Suprapubic skin (tissue), 4 donors: ENCODE results near the gene SMIM14. TPM values are rescaled to one million over a fixed set of nuclear protein-coding genes. Genes with fewer than 3 reads are reported as not detected.
"Not testable (repeated sequence)": the region's sequence is repeated elsewhere in the genome, so short reads cannot be mapped to it uniquely, and the experiment has no call there.

Experiments
- DNase-seq, 2 donors: peaks; one replicate each; pipeline ENCODE4 v3.0.0-alpha.2; 2019; ENCODE audit warnings: low spot score in 2 of 2
- H3K27ac ChIP-seq: fragments of 200-600 bp; sonication (generic); one replicate; pipeline ENCODE4 v1.5.1; 2019
- H3K27me3 ChIP-seq: fragments of 200-600 bp; sonication (generic); one replicate; pipeline ENCODE4 v1.5.1; 2019
- H3K36me3 ChIP-seq: fragments of 200-600 bp; sonication (generic); one replicate; pipeline ENCODE4 v1.5.1; 2019
- H3K4me1 ChIP-seq: fragments of 200-600 bp; sonication (generic); one replicate; pipeline ENCODE4 v1.5.1; 2019
- H3K4me3 ChIP-seq: fragments of 200-600 bp; sonication (generic); one replicate; pipeline ENCODE4 v1.5.1; 2019; ENCODE audit warnings: mild to moderate bottlenecking
- H3K9me3 ChIP-seq: fragments of 200-600 bp; sonication (generic); one replicate; pipeline ENCODE4 v1.5.1; 2019
- EP300 ChIP-seq: sonication (generic); formaldehyde crosslinking; IDR thresholded peaks from one replicate; pipeline ENCODE4 v1.6.1; 2017; ENCODE audit warnings: antibody characterized with exemption
- POLR2A ChIP-seq, 2 donors: fragments of 450-650 bp; IDR thresholded peaks; one replicate each; pipeline ENCODE4 v1.6.1; 2017; ENCODE audit warnings: antibody characterized with exemption in 2 of 2, mild to moderate bottlenecking in 2 of 2, moderate library complexity in 2 of 2
- POLR2AphosphoS5 ChIP-seq, 3 donors: sonication (generic); formaldehyde crosslinking; IDR thresholded peaks; one replicate each; pipeline ENCODE4 v1.6.1; 2017; ENCODE audit warnings: antibody characterized with exemption in 3 of 3
- WGBS: methylation state at CpG from one replicate; pipeline ENCODE4 v1.1.5; 2018; 5-methylcytosine and 5-hydroxymethylcytosine counted together
- total RNA-seq, 4 donors: library from RNA; depleted of rRNA; stranded (reverse); fragments of >200 nt; gene quantifications; one replicate each; pipeline ENCODE4 v1.1.0, GENCODE V29; 2016
- TF ChIP-seq, protein P1 (sequence below), 2 donors: fragments of 200-600 bp in 1 of 2; fragments of 450-650 bp in 1 of 2; sonication (generic) in 1 of 2; IDR thresholded peaks; one replicate each; pipeline ENCODE4 v1.5.1; 2016 to 2019; ENCODE audit warnings: antibody characterized with exemption in 2 of 2, mild to moderate bottlenecking in 1 of 2, moderate library complexity in 1 of 2

SMIM14 gene
- total RNA-seq, 4 donors from 2014 or later: 20.8 to 65.0 (median 48.9) TPM

DNA sequence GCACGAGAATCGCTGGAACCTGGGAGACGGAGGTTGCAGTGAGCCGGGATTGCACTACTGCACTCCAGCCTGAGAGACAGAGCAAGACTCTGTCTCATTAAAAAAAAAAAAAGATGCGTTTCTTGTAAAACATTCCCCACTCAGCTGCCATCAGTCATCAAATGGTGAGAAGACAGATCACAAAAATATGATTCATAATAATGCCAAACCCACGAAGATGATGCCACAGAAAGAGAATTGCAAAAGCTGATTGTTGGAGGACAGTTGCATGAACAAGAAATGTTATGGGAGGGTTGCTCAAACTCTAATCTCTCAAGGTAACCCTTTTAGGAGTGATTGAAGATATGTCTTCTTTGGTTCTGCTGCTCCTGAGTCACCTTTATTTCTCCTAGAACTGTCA is 21.4 kb upstream of the SMIM14 start:
- DNase-seq: no peak
- no peak overlapping the region for H3K4me3 ChIP-seq
- H3K27ac ChIP-seq: no peak overlapping the region
- TF ChIP-seq POLR2A (IDR thresholded peaks at IDR 0.05) (no peak), EP300 (no peak), POLR2AphosphoS5 (IDR thresholded peaks at IDR 0.05) (no peak)
- TF ChIP-seq, protein P1, sequence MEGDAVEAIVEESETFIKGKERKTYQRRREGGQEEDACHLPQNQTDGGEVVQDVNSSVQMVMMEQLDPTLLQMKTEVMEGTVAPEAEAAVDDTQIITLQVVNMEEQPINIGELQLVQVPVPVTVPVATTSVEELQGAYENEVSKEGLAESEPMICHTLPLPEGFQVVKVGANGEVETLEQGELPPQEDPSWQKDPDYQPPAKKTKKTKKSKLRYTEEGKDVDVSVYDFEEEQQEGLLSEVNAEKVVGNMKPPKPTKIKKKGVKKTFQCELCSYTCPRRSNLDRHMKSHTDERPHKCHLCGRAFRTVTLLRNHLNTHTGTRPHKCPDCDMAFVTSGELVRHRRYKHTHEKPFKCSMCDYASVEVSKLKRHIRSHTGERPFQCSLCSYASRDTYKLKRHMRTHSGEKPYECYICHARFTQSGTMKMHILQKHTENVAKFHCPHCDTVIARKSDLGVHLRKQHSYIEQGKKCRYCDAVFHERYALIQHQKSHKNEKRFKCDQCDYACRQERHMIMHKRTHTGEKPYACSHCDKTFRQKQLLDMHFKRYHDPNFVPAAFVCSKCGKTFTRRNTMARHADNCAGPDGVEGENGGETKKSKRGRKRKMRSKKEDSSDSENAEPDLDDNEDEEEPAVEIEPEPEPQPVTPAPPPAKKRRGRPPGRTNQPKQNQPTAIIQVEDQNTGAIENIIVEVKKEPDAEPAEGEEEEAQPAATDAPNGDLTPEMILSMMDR (IDR thresholded peaks at IDR 0.05): no peak
- H3K9me3 ChIP-seq: no peaks in the 10 kb centered on the region
- no peaks in the 10 kb centered on the region for H3K36me3 ChIP-seq
- H3K27me3 ChIP-seq: no peaks in the 10 kb centered on the region
- WGBS: 79% methylated on average over 6 of the region's 6 CpGs
- H3K4me1 ChIP-seq: peaks cover 4% of the 10 kb centered on the region

DNA sequence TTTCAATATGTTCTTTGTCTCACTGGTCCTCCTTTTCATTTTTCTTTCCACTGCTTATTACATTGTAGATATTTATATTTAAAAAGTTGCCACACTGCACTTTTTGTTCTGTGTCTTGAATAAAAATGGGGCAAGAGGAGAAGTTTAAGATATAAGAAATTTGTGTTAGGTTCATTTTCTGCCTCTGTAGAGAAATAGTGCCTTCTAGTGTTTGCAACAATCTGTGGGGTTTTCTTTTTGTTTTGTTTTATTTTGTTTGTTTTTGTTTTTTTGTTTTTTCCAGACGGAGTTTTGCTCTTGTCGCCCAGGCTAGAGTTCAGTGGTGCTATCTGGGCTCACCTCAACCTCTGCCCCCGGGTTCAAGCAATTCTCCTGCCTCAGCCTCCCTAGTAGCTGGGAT is 20.1 kb upstream of the SMIM14 start:
- Histone ChIP-seq H3K4me3 (no peak overlapping the region), H3K4me1 (peaks cover 5% of the 10 kb centered on the region), H3K9me3 (no peaks in the 10 kb centered on the region), H3K36me3 (no peaks in the 10 kb centered on the region), H3K27ac (no peak overlapping the region), H3K27me3 (no peaks in the 10 kb centered on the region)
- DNase-seq: no peak
- WGBS: 89% methylated on average over 3 of the region's 3 CpGs
- TF ChIP-seq POLR2AphosphoS5 (IDR thresholded peaks at IDR 0.05): no peak
- no peak for TF ChIP-seq EP300

DNA sequence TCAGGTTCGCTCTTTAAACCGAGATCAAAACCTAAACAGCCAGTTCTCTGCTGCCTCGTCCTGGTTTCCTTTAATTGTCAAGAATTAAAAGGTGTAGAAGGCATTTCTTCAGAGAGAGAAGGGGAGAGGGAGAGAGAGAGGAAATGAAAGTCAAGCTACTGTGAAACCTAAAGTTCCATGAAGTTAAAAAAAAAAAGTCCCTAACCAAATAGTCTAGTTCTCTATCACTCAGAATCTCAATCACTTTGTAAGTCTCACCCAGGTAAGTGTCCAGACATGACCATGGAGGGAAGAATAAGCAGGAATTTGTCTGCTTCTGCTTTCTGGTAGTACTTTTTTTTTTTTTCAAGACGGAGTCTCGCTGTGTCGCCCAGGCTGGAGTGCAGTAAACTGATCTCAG is 18.8 kb upstream of the SMIM14 start:
- Histone ChIP-seq H3K4me1 (peaks cover 5% of the 10 kb centered on the region), H3K27me3 (no peaks in the 10 kb centered on the region), H3K4me3 (no peak overlapping the region), H3K27ac (no peak overlapping the region), H3K9me3 (no peaks in the 10 kb centered on the region), H3K36me3 (no peaks in the 10 kb centered on the region)
- 76% methylated on average over 6 of the region's 6 CpGs for WGBS
- DNase-seq: no peak
- TF ChIP-seq POLR2AphosphoS5 (IDR thresholded peaks at IDR 0.05) (no peak), EP300 (no peak), POLR2A (IDR thresholded peaks at IDR 0.05) (no peak)
- TF ChIP-seq, protein P1 (IDR thresholded peaks at IDR 0.05): no peak

DNA sequence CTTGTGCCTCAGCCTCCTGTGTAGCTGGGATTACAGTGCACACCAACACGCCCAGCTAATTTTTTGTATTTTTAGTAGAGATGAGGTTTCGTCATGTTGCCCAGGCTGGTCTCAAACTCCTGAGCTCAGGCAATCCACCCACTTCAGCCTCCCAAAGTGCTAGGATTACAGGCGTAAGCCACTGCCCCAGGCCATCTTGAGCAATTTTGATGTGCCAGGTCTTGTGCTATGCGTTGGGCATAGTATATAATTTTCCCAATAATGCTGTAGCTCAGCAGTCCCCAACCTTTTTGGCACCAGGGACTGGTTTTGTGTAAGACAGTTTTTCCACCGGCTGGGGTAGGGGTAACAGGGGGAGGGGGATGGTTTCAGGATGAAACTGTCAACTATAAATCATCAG is 18.0 kb upstream of the SMIM14 start:
- peak overlapping the region; percentile 50 for H3K27ac ChIP-seq
- H3K27me3 ChIP-seq, H3K4me3 ChIP-seq, H3K4me1 ChIP-seq, H3K9me3 ChIP-seq, H3K36me3 ChIP-seq, DNase-seq: not testable (repeated sequence)
- 64% methylated on average over 5 of the region's 5 CpGs for WGBS

DNA sequence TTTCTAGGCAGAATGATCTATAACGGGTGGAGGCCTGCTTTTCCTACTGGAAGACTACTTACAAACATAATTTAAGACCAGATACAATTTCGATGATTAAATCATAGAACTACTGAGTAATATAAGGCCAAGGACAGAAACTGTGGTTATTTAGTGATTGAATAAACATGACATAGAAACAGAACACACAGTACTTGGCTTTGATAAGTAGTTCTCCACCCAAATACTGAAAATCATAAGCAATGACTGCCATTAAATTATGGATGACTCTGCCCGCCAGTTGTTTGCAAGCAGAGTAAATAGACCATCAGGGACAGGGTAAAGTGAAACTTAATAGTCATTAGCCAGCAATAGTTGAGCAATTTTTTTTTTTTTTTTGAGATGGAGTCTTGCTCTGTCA is 17.2 kb upstream of the SMIM14 start:
- no peaks in the 10 kb centered on the region for H3K36me3 ChIP-seq
- H3K27ac ChIP-seq: peak overlapping the region; percentile 69
- TF ChIP-seq POLR2AphosphoS5 (IDR thresholded peaks at IDR 0.05): peak in 1 of 3 donors; percentile 10
- TF ChIP-seq, protein P1 (IDR thresholded peaks at IDR 0.05): no peak
- DNase-seq: no peak
- no peaks in the 10 kb centered on the region for H3K27me3 ChIP-seq
- WGBS: 43% methylated on average over 3 of the region's 3 CpGs
- H3K9me3 ChIP-seq: no peaks in the 10 kb centered on the region
- peaks cover 5% of the 10 kb centered on the region for H3K4me1 ChIP-seq
- H3K4me3 ChIP-seq: no peak overlapping the region

DNA sequence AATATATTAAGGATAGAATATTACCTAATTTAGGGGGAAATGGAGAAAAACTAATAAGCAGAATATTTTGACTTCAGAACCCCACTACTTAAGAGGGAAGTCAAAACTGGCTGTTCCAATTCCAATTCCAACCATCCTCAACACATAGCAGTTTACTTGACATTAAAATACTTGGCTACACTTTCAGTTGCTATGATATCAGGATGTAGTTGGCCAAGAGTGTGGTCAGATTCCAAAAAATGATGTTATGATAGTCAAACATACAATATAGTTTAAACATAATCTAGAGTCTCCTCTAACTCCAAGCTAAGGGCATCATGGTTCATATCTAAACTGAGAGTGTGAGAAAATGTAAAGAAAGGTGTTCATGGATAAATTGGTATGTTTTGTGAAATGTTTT is 16.5 kb upstream of the SMIM14 start:
- H3K9me3 ChIP-seq: no peaks in the 10 kb centered on the region
- DNase-seq: no peak
- no peak overlapping the region for H3K4me3 ChIP-seq
- no peaks in the 10 kb centered on the region for H3K36me3 ChIP-seq
- H3K4me1 ChIP-seq: peaks cover 5% of the 10 kb centered on the region
- H3K27ac ChIP-seq: peak overlapping the region; percentile 69
- TF ChIP-seq EP300: no peak
- TF ChIP-seq POLR2A (IDR thresholded peaks at IDR 0.05): no peak
- TF ChIP-seq, protein P1 (IDR thresholded peaks at IDR 0.05): no peak
- no peak for TF ChIP-seq POLR2AphosphoS5 (IDR thresholded peaks at IDR 0.05)
- H3K27me3 ChIP-seq: no peaks in the 10 kb centered on the region

DNA sequence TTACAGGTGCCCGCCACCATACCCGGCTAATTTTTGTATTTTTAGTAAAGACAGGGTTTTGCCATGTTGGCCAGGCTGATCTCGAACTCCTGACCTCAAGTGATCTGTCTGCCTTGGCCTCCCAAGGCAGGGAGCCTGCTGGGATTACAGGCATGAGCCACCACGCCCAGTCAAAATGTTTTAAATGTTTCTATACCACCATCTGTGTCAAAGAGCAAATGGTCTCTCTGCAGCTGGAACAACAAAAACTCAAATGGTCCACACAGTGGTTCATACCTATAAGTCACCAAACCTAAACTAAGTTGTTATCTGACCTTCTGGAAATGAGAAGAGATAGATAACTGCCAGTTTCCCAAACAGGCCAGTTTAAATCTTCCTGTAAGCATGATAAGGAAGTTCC is 12.9 kb upstream of the SMIM14 start:
- DNase-seq, H3K36me3 ChIP-seq, H3K9me3 ChIP-seq, H3K27me3 ChIP-seq, H3K4me3 ChIP-seq, H3K4me1 ChIP-seq, H3K27ac ChIP-seq: not testable (repeated sequence)
- 91% methylated on average over 4 of the region's 4 CpGs for WGBS
